ENCODE data around the gene UBAP2L. TPM values are rescaled to one million over a fixed set of nuclear protein-coding genes. Genes with fewer than 3 reads are reported as not detected.

UBAP2L gene
- total and polyA plus RNA-seq, 9 of the 15 experiments (the other 6 are each of a cell fraction or from before 2014, with no cell fraction given), result 75.0 to 245 (median 119) TPM

- TF ChIP-seq HOMEZ (CRISPR knock-in tag; IDR thresholded peaks at IDR 0.05) (no peak), NCOA6 (IDR thresholded peaks at IDR 0.05) (no peak), RUNX1 (IDR thresholded peaks at IDR 0.05; ENCODE audit: low read depth) (no peak), SMAD4 (CRISPR knock-in tag; conservative IDR thresholded peaks at IDR 0.05) (no peak), RCOR1 (IDR thresholded peaks at IDR 0.05; ENCODE audit: borderline replicate concordance in 1 of 2, low read depth in 2 of 2, low read length in 2 of 2) (peak in 1 of 2 experiments; percentile 51; a peak in 1 of 4 replicates), ZNF232 (CRISPR knock-in tag; IDR thresholded peaks at IDR 0.05) (no peak), ZNF77 (CRISPR knock-in tag; IDR thresholded peaks at IDR 0.05) (no peak), ZNF23 (CRISPR knock-in tag; IDR thresholded peaks at IDR 0.05) (no peak), EHMT2 (IDR thresholded peaks at IDR 0.05) (peak; percentile 74), NRF1 (conservative IDR thresholded peaks at IDR 0.05 in 1 of 2, IDR thresholded peaks at IDR 0.05 in 1 of 2) (no peak), CBX5 (IDR thresholded peaks at IDR 0.05; ENCODE audit: borderline replicate concordance, low read depth) (peak; percentile 99), FOXP4 (CRISPR knock-in tag; IDR thresholded peaks at IDR 0.05; ENCODE audit: borderline replicate concordance) (no peak), E2F1 (CRISPR knock-in tag; IDR thresholded peaks at IDR 0.05) (no peak), HCFC1 (IDR thresholded peaks at IDR 0.05; ENCODE audit: low read depth, low read length) (no peak), EP300 (IDR thresholded peaks at IDR 0.05; ENCODE audit: low read length) (no peak), SIX5 (IDR thresholded peaks at IDR 0.05; ENCODE audit: borderline replicate concordance in 1 of 2, insufficient read depth in 1 of 2, low read depth in 1 of 2, low read length in 2 of 2) (no peak)
- TF ChIP-seq, protein P1, sequence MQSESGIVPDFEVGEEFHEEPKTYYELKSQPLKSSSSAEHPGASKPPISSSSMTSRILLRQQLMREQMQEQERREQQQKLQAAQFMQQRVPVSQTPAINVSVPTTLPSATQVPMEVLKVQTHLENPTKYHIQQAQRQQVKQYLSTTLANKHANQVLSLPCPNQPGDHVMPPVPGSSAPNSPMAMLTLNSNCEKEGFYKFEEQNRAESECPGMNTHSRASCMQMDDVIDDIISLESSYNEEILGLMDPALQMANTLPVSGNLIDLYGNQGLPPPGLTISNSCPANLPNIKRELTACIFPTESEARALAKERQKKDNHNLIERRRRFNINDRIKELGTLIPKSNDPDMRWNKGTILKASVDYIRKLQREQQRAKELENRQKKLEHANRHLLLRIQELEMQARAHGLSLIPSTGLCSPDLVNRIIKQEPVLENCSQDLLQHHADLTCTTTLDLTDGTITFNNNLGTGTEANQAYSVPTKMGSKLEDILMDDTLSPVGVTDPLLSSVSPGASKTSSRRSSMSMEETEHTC (IDR thresholded peaks at IDR 0.05), result no peak
- TF ChIP-seq, protein P2, sequence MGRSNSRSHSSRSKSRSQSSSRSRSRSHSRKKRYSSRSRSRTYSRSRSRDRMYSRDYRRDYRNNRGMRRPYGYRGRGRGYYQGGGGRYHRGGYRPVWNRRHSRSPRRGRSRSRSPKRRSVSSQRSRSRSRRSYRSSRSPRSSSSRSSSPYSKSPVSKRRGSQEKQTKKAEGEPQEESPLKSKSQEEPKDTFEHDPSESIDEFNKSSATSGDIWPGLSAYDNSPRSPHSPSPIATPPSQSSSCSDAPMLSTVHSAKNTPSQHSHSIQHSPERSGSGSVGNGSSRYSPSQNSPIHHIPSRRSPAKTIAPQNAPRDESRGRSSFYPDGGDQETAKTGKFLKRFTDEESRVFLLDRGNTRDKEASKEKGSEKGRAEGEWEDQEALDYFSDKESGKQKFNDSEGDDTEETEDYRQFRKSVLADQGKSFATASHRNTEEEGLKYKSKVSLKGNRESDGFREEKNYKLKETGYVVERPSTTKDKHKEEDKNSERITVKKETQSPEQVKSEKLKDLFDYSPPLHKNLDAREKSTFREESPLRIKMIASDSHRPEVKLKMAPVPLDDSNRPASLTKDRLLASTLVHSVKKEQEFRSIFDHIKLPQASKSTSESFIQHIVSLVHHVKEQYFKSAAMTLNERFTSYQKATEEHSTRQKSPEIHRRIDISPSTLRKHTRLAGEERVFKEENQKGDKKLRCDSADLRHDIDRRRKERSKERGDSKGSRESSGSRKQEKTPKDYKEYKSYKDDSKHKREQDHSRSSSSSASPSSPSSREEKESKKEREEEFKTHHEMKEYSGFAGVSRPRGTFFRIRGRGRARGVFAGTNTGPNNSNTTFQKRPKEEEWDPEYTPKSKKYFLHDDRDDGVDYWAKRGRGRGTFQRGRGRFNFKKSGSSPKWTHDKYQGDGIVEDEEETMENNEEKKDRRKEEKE (IDR thresholded peaks at IDR 0.05; ENCODE audit: borderline replicate concordance in 1 of 2, control insufficient read depth in 1 of 2, low read depth in 2 of 2, low read length in 1 of 2), result no peak
These were observed 74.9 kb downstream of the UBAP2L start (continued) for GRCh38 chr1:154295408-154296235.
